SK-N-SH treated with all-trans-retinoic acid at 6 μM for 48 hours (cell line): ENCODE measurements around the gene SNX21.

Experiments used
- BACH2 ChIP-seq: fragments of 250-450 bp; sonication (Bioruptor Pico); IDR thresholded peaks from 2 replicates; pipeline ENCODE4 v1.9.0; 2021; ENCODE audit warnings: mild to moderate bottlenecking, borderline replicate concordance
- CREB5 ChIP-seq: fragments of 250-450 bp; sonication (Bioruptor Pico); IDR thresholded peaks from 2 replicates; pipeline ENCODE4 v1.5.1; 2020; ENCODE audit warnings: low read depth, mild to moderate bottlenecking, moderate library complexity
- OSR1 ChIP-seq: fragments of 250-450 bp; sonication (Bioruptor Pico); IDR thresholded peaks from 2 replicates; pipeline ENCODE4 v1.8.0; 2022; ENCODE audit warnings: moderate library complexity, mild to moderate bottlenecking, inconsistent platforms
- PPARA ChIP-seq: fragments of 250-450 bp; sonication (Bioruptor Pico); IDR thresholded peaks from 2 replicates; pipeline ENCODE4 v1.5.0; 2020; ENCODE audit warnings: mild to moderate bottlenecking, borderline replicate concordance
- SNAI2 ChIP-seq: fragments of 250-450 bp; sonication (Bioruptor Pico); IDR thresholded peaks from 2 replicates; pipeline ENCODE4 v1.5.0; 2020; ENCODE audit warnings: mild to moderate bottlenecking, moderate library complexity
- ZFP30 ChIP-seq: fragments of 450-650 bp; formaldehyde crosslinking; IDR thresholded peaks from 2 replicates; pipeline ENCODE4 v1.5.0; 2022; ENCODE audit warnings: mild to moderate bottlenecking, moderate library complexity
- ZNF70 ChIP-seq: fragments of 450-650 bp; formaldehyde crosslinking; IDR thresholded peaks from 2 replicates; pipeline ENCODE4 v1.5.0; 2020; ENCODE audit warnings: mild to moderate bottlenecking, moderate library complexity
- TF ChIP-seq, protein P1 (sequence below): fragments of 250-450 bp; sonication (Bioruptor Pico); IDR thresholded peaks from 2 replicates; pipeline ENCODE4 v1.8.0; 2020; ENCODE audit warnings: mild to moderate bottlenecking, moderate library complexity, borderline replicate concordance

DNA sequence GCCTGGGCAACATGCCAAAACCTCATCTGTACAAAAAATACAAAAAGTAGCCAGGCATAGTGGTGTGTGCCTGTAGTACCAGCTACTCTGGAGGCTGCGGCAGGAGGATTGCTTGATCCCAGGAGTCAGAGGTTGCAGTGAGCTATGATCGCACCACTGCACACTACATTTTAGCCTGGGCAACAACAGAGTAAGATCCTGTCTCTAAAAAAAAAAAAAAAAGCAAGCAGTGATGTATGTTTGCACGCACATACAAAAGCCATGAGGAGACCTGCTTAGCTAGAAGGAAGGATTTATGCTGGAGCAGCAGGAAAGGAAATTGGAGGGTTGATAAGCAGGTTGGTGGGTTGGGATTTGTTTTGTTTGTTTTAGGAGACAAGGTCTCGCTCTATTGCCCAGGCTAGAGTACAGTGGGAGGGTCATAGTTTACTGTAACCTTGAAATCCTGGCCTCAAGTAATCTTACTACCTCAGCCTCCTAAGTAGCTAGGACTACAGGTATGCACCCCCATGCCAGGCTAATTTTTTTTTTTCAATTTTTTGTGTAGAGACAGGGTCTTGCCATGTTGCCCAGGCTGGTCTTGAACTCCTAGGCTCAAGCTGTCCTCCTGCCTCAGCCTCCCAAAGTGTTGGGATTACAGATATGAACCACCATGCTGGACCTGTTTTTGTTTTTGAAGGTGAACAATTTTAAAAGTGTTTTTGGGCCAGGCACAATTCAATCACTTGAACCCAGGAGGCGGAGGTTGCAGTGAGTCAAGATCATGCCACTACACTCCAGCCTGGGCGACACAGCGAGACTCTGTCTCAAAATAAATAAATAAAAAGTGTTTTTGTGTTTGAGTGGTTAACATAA is 27.8 kb downstream of the SNX21 start:
- TF ChIP-seq SNAI2 (CRISPR knock-in tag) (no peak), BACH2 (CRISPR knock-in tag) (no peak), OSR1 (no peak), PPARA (no peak), ZFP30 (CRISPR knock-in tag) (no peak), CREB5 (CRISPR knock-in tag) (no peak), ZNF70 (CRISPR knock-in tag) (no peak)
- TF ChIP-seq, protein P1, sequence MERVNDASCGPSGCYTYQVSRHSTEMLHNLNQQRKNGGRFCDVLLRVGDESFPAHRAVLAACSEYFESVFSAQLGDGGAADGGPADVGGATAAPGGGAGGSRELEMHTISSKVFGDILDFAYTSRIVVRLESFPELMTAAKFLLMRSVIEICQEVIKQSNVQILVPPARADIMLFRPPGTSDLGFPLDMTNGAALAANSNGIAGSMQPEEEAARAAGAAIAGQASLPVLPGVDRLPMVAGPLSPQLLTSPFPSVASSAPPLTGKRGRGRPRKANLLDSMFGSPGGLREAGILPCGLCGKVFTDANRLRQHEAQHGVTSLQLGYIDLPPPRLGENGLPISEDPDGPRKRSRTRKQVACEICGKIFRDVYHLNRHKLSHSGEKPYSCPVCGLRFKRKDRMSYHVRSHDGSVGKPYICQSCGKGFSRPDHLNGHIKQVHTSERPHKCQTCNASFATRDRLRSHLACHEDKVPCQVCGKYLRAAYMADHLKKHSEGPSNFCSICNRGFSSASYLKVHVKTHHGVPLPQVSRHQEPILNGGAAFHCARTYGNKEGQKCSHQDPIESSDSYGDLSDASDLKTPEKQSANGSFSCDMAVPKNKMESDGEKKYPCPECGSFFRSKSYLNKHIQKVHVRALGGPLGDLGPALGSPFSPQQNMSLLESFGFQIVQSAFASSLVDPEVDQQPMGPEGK (CRISPR knock-in tag) = no peak
